ENCODE results near the gene HPSE2. TPM values are rescaled to one million over a fixed set of nuclear protein-coding genes. Genes with fewer than 3 reads are reported as not detected.

Gene HPSE2
- total RNA-seq, 1 donor from 2014 or later, result under 0.01 TPM

GRCh38 chr10:99234041-99234790 is 1.4 kb downstream of the HPSE2 start:
- H3K27ac ChIP-seq (ENCODE audit: low read depth, low read length), result no peak overlapping the region
- peak overlapping the region in 2 of 3 donors; percentile 16 to 38 for H3K9ac ChIP-seq (ENCODE audit: low read depth in 1 of 3, low read length in 3 of 3)
- H3K4me1 ChIP-seq (ENCODE audit: control insufficient read depth in 3 of 3, insufficient read depth in 3 of 3, low read length in 3 of 3), result peaks cover 31 to 35% (median 32%) of the 10 kb centered on the region in 3 donors
- no peaks in the 10 kb centered on the region for H3K9me3 ChIP-seq (ENCODE audit: control insufficient read depth in 3 of 3, low read length in 3 of 3)
- H3K4me3 ChIP-seq (ENCODE audit: low read length in 3 of 3), result peak overlapping the region; percentile 61 to 69 (median 69)
- peaks cover 61 to 68% (median 65%) of the 10 kb centered on the region in 3 donors for H3K27me3 ChIP-seq (ENCODE audit: control insufficient read depth in 3 of 3, insufficient read depth in 3 of 3, low read length in 3 of 3)
- no peaks in the 10 kb centered on the region for H3K36me3 ChIP-seq (ENCODE audit: control insufficient read depth in 3 of 3, insufficient read depth in 3 of 3, low read length in 3 of 3)

DNA sequence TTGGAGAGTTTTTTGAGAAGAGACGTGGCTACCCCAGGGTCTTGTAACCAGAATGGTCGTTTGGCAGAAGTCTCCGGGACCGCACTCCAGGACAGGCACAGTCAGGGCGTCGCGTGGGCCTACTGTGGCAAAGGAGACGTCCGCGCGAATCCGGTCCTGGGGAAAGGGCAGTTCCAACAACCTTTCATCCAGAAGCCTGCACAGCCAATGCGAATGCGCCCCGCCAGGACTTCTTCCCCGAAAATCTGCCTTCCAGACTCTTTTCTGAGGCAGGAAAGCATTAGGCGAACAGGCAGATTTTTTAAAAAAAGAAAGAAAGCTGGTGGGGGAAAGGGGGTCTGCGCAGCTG is 2.0 kb downstream of the HPSE2 start:
- Histone ChIP-seq H3K9me3 (ENCODE audit: control insufficient read depth in 3 of 3, low read length in 3 of 3) (no peaks in the 10 kb centered on the region), H3K9ac (ENCODE audit: low read depth in 1 of 3, low read length in 3 of 3) (peak overlapping the region in 2 of 3 donors; percentile 16 to 38), H3K27ac (ENCODE audit: low read depth, low read length) (no peak overlapping the region), H3K4me3 (ENCODE audit: low read length in 3 of 3) (peak overlapping the region; percentile 61 to 69 (median 69)), H3K36me3 (ENCODE audit: control insufficient read depth in 3 of 3, insufficient read depth in 3 of 3, low read length in 3 of 3) (no peaks in the 10 kb centered on the region), H3K4me1 (ENCODE audit: control insufficient read depth in 3 of 3, insufficient read depth in 3 of 3, low read length in 3 of 3) (peaks cover 31 to 35% (median 32%) of the 10 kb centered on the region in 3 donors), H3K27me3 (ENCODE audit: control insufficient read depth in 3 of 3, insufficient read depth in 3 of 3, low read length in 3 of 3) (peaks cover 62 to 68% (median 64%) of the 10 kb centered on the region in 3 donors)

- H3K27ac ChIP-seq (ENCODE audit: low read depth, low read length), result no peak overlapping the region
- H3K27me3 ChIP-seq (ENCODE audit: control insufficient read depth in 3 of 3, insufficient read depth in 3 of 3, low read length in 3 of 3), result peaks cover 61 to 68% (median 63%) of the 10 kb centered on the region in 3 donors
Observed at GRCh38 chr10:99233000-99233688, 2.5 kb downstream of the HPSE2 start.

DNA sequence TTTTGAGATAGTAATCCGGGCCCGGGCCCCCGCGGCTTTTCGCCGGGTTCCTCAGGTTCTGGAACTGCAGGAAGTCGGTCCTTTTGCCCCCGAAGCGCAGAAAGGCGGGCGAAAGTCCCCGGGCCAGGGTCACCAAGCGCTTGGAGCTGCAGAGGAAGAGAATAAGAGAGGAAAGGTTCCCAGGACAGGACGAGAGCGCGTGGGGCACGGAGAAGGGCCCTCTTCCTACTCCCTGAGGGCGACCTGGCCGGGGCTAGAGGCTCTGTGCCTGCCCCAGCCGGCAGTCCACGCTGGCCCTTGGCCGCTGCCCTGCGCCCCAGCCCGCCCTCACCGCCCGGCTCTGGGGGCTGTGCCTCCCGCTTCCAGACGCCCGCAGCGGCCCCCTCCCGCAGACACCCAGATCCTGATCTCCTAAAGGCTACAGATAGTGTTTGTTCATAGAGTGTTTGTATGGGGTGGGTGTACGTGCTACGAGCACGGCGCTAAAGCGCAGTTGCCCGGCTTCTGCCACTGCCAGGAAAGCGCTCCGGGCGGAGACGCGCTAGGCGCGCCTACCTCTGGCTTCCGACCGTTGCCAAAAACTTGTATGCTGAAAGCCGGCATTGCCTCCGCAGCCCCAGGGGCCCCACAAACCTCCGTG is 3.2 kb downstream of the HPSE2 start:
- Histone ChIP-seq H3K9ac (ENCODE audit: low read depth in 1 of 3, low read length in 3 of 3) (peak overlapping the region in 2 of 3 donors; percentile 35 to 54), H3K27me3 (ENCODE audit: control insufficient read depth in 3 of 3, insufficient read depth in 3 of 3, low read length in 3 of 3) (peaks cover 59 to 65% (median 61%) of the 10 kb centered on the region in 3 donors), H3K36me3 (ENCODE audit: control insufficient read depth in 3 of 3, insufficient read depth in 3 of 3, low read length in 3 of 3) (no peaks in the 10 kb centered on the region), H3K4me3 (ENCODE audit: low read length in 3 of 3) (peak overlapping the region; percentile 34 to 56 (median 54)), H3K4me1 (ENCODE audit: control insufficient read depth in 3 of 3, insufficient read depth in 3 of 3, low read length in 3 of 3) (peaks cover 31 to 35% (median 32%) of the 10 kb centered on the region in 3 donors), H3K9me3 (ENCODE audit: control insufficient read depth in 3 of 3, low read length in 3 of 3) (no peaks in the 10 kb centered on the region), H3K27ac (ENCODE audit: low read depth, low read length) (no peak overlapping the region)

More at GRCh38 chr10:99233000-99233688, 2.5 kb downstream of the HPSE2 start:
- Histone ChIP-seq H3K4me1 (ENCODE audit: control insufficient read depth in 3 of 3, insufficient read depth in 3 of 3, low read length in 3 of 3) (peaks cover 31 to 35% (median 32%) of the 10 kb centered on the region in 3 donors), H3K9me3 (ENCODE audit: control insufficient read depth in 3 of 3, low read length in 3 of 3) (no peaks in the 10 kb centered on the region), H3K36me3 (ENCODE audit: control insufficient read depth in 3 of 3, insufficient read depth in 3 of 3, low read length in 3 of 3) (no peaks in the 10 kb centered on the region), H3K4me3 (ENCODE audit: low read length in 3 of 3) (peak overlapping the region; percentile 34 to 69 (median 54)), H3K9ac (ENCODE audit: low read depth in 1 of 3, low read length in 3 of 3) (peak overlapping the region in 2 of 3 donors; percentile 38 to 54)

DNA sequence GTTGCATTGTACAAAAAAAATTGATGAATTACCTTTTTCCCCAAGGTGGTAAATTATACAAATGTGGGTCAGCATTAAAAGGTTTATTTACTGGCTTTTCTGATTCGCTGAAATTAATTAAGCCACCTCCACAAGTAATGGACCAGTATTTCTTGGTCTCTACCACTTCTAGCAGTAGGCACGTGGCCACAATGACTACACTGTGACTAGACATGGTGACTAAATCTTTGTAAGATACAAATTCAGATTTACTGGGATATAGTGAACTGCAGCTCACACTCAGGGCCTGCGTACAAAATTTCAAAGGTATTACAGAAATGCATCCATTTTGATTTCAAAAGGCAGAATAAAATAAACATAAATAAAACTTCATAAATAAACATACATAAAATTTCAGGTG is 10.9 kb downstream of the HPSE2 start:
- no peaks in the 10 kb centered on the region for H3K4me1 ChIP-seq (ENCODE audit: control insufficient read depth in 3 of 3, insufficient read depth in 3 of 3, low read length in 3 of 3)
- no peaks in the 10 kb centered on the region for H3K9me3 ChIP-seq (ENCODE audit: control insufficient read depth in 3 of 3, low read length in 3 of 3)
- H3K4me3 ChIP-seq (ENCODE audit: low read length in 3 of 3), result no peak overlapping the region
- H3K9ac ChIP-seq (ENCODE audit: low read depth in 1 of 3, low read length in 3 of 3), result no peak overlapping the region
- H3K27me3 ChIP-seq (ENCODE audit: control insufficient read depth in 3 of 3, insufficient read depth in 3 of 3, low read length in 3 of 3), result peaks cover 0 to 3% (median 2%) of the 10 kb centered on the region in 3 donors
- no peak overlapping the region for H3K27ac ChIP-seq (ENCODE audit: low read depth, low read length)
- no peaks in the 10 kb centered on the region for H3K36me3 ChIP-seq (ENCODE audit: control insufficient read depth in 3 of 3, insufficient read depth in 3 of 3, low read length in 3 of 3)

GRCh38 chr10:99207340-99207739 is 28.3 kb downstream of the HPSE2 start:
- Histone ChIP-seq H3K27me3 (ENCODE audit: control insufficient read depth in 3 of 3, insufficient read depth in 3 of 3, low read length in 3 of 3) (no peaks in the 10 kb centered on the region), H3K4me1 (ENCODE audit: control insufficient read depth in 3 of 3, insufficient read depth in 3 of 3, low read length in 3 of 3) (no peaks in the 10 kb centered on the region), H3K27ac (ENCODE audit: low read depth, low read length) (no peak overlapping the region), H3K4me3 (ENCODE audit: low read length in 3 of 3) (no peak overlapping the region), H3K9me3 (ENCODE audit: control insufficient read depth in 3 of 3, low read length in 3 of 3) (no peaks in the 10 kb centered on the region), H3K36me3 (ENCODE audit: control insufficient read depth in 3 of 3, insufficient read depth in 3 of 3, low read length in 3 of 3) (no peaks in the 10 kb centered on the region), H3K9ac (ENCODE audit: low read depth in 1 of 3, low read length in 3 of 3) (no peak overlapping the region)

DNA sequence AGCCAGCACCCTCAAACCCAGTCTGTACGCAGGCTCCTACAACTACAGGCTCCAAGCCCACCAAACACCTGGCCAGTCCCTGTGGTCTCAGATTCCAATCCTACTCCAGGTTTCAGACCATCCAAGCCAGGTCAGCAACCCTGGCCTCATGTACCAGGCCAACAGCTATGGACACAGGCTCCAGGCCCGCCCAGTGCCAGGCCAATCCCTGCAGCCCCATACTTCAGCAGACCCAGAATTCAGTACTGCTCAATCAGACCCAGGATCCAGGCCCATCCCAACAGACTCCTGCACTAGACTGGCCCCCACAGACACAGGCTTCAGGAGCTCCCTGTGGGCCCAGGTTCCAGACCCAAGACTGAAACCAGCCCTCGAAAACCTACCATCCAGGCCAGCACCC is 32.3 kb downstream of the HPSE2 start:
- Histone ChIP-seq H3K27ac (ENCODE audit: low read depth, low read length) (no peak overlapping the region), H3K27me3 (ENCODE audit: control insufficient read depth in 3 of 3, insufficient read depth in 3 of 3, low read length in 3 of 3) (no peaks in the 10 kb centered on the region), H3K4me1 (ENCODE audit: control insufficient read depth in 3 of 3, insufficient read depth in 3 of 3, low read length in 3 of 3) (no peaks in the 10 kb centered on the region), H3K9ac (ENCODE audit: low read depth in 1 of 3, low read length in 3 of 3) (no peak overlapping the region), H3K9me3 (ENCODE audit: control insufficient read depth in 3 of 3, low read length in 3 of 3) (no peaks in the 10 kb centered on the region), H3K4me3 (ENCODE audit: low read length in 3 of 3) (no peak overlapping the region), H3K36me3 (ENCODE audit: control insufficient read depth in 3 of 3, insufficient read depth in 3 of 3, low read length in 3 of 3) (no peaks in the 10 kb centered on the region)

GRCh38 chr10:99172950-99173349 is 62.7 kb downstream of the HPSE2 start:
- Histone ChIP-seq H3K4me1 (ENCODE audit: control insufficient read depth in 3 of 3, insufficient read depth in 3 of 3, low read length in 3 of 3) (no peaks in the 10 kb centered on the region), H3K4me3 (ENCODE audit: low read length in 3 of 3) (no peak overlapping the region), H3K36me3 (ENCODE audit: control insufficient read depth in 3 of 3, insufficient read depth in 3 of 3, low read length in 3 of 3) (no peaks in the 10 kb centered on the region), H3K9me3 (ENCODE audit: control insufficient read depth in 3 of 3, low read length in 3 of 3) (no peaks in the 10 kb centered on the region), H3K9ac (ENCODE audit: low read depth in 1 of 3, low read length in 3 of 3) (no peak overlapping the region), H3K27ac (ENCODE audit: low read depth, low read length) (no peak overlapping the region), H3K27me3 (ENCODE audit: control insufficient read depth in 3 of 3, insufficient read depth in 3 of 3, low read length in 3 of 3) (peaks cover 0 to 4% (median 0%) of the 10 kb centered on the region in 3 donors)

- no peak overlapping the region for H3K9ac ChIP-seq (ENCODE audit: low read depth in 1 of 3, low read length in 3 of 3)
- H3K9me3 ChIP-seq (ENCODE audit: control insufficient read depth in 3 of 3, low read length in 3 of 3), result no peaks in the 10 kb centered on the region
- no peak overlapping the region for H3K27ac ChIP-seq (ENCODE audit: low read depth, low read length)
- no peaks in the 10 kb centered on the region for H3K4me1 ChIP-seq (ENCODE audit: control insufficient read depth in 3 of 3, insufficient read depth in 3 of 3, low read length in 3 of 3)
- H3K27me3 ChIP-seq (ENCODE audit: control insufficient read depth in 3 of 3, insufficient read depth in 3 of 3, low read length in 3 of 3), result peaks cover 0 to 4% (median 0%) of the 10 kb centered on the region in 3 donors
- H3K4me3 ChIP-seq (ENCODE audit: low read length in 3 of 3), result no peak overlapping the region
- no peaks in the 10 kb centered on the region for H3K36me3 ChIP-seq (ENCODE audit: control insufficient read depth in 3 of 3, insufficient read depth in 3 of 3, low read length in 3 of 3)
Observed at GRCh38 chr10:99172128-99172738, 63.4 kb downstream of the HPSE2 start.
